ENCODE results near the gene HSD17B3.

HSD17B3 gene

DNA sequence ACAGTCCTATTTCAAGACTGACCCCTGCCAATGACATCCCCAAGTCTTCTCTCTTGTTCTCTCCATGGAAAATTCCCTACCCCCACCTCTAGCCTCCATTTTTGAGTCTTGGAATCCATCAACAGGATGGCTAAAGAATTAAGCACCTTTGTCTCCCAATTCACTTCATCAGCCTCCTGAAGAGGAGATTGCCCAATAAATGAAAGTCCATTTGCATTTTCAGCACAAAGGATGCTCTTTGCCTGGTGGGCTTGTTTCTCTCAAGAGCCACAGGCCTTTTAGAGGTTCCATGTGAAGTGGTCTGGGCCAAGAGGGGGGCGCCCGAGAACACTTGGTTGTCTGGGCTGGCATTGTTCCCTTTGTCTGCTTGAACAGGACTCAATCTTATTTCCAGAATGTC, 12.6 kb downstream of the HSD17B3 start:
- TF ChIP-seq, protein P1, sequence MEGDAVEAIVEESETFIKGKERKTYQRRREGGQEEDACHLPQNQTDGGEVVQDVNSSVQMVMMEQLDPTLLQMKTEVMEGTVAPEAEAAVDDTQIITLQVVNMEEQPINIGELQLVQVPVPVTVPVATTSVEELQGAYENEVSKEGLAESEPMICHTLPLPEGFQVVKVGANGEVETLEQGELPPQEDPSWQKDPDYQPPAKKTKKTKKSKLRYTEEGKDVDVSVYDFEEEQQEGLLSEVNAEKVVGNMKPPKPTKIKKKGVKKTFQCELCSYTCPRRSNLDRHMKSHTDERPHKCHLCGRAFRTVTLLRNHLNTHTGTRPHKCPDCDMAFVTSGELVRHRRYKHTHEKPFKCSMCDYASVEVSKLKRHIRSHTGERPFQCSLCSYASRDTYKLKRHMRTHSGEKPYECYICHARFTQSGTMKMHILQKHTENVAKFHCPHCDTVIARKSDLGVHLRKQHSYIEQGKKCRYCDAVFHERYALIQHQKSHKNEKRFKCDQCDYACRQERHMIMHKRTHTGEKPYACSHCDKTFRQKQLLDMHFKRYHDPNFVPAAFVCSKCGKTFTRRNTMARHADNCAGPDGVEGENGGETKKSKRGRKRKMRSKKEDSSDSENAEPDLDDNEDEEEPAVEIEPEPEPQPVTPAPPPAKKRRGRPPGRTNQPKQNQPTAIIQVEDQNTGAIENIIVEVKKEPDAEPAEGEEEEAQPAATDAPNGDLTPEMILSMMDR (IDR thresholded peaks at IDR 0.05; ENCODE audit: control insufficient read depth, insufficient read depth, low read depth, low read length, missing control alignments) = no peak
- no peak overlapping the region for H3K4me3 ChIP-seq (ENCODE audit: control insufficient read depth, low read depth, low read length)
- DNase-seq (ENCODE audit: low read depth) = no peak

DNA sequence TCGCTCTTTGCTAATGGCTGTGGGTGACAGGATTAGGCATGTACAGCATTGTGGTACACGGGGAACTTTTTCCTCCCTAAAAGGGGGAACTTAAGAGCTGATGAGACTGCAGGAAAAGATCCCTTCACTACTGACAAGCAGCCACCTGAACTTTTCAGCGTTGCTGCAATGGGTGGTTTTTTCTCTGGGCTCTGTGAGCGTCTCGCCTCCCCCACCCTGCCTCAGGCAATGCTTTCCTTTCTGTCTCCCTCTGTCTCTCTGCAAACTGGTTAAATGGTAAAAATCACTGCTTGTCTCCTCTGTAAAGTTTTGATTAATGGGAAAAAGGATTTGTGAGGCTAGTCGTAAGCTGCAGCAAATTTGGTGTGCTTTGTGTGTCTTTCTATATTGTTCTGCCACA, 20.3 kb downstream of the HSD17B3 start:
- TF ChIP-seq, protein P1 (IDR thresholded peaks at IDR 0.05; ENCODE audit: control insufficient read depth, insufficient read depth, low read depth, low read length, missing control alignments) = no peak
- DNase-seq (ENCODE audit: low read depth) = no peak
- H3K4me3 ChIP-seq (ENCODE audit: control insufficient read depth, low read depth, low read length) = no peak overlapping the region

DNA sequence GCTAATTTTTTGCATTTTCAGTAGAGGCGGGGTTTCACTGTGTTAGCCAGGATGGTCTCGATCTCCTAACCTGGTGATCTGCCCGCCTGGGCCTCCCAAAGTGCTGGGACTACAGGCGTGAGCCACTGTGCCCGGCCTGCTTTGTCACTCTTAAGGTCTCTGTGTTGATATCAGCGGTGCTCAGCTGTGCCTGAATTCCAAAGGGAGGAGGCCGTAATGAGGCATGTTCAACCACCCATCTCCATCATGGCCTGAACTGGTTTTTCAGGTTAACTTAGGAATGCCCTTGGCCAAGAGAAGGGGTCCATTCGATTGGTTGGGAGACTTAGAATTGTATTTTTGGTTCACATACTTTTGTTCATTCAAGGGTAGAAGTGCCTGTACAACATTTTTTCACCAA, 22.0 kb downstream of the HSD17B3 start:
- TF ChIP-seq, protein P1 (IDR thresholded peaks at IDR 0.05; ENCODE audit: control insufficient read depth, insufficient read depth, low read depth, low read length, missing control alignments) = no peak
- no peak overlapping the region for H3K4me3 ChIP-seq (ENCODE audit: control insufficient read depth, low read depth, low read length)
- DNase-seq (ENCODE audit: low read depth) = no peak

DNA sequence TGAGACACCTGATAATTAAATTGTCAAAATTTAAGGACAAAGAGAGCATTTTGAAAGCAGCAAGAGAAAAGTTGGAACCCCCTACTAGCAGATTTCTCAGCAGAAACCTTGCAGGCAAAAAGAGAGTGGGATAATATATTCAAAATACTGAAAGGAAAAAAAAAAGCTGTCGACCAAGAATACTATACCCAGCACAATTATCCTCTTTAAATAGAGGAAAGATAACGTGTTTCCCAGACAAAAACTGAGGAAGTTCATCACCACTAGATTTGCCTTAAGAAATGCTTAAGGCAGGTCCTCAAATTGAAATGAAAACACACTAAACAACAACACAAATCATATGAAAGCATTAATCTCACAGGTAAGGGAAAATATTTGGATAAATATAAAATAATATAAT, 27.0 kb downstream of the HSD17B3 start:
- H3K4me3 ChIP-seq (ENCODE audit: control insufficient read depth, low read depth, low read length) = no peak overlapping the region
- DNase-seq (ENCODE audit: low read depth) = no peak
- TF ChIP-seq, protein P1 (IDR thresholded peaks at IDR 0.05; ENCODE audit: control insufficient read depth, insufficient read depth, low read depth, low read length, missing control alignments) = no peak

DNA sequence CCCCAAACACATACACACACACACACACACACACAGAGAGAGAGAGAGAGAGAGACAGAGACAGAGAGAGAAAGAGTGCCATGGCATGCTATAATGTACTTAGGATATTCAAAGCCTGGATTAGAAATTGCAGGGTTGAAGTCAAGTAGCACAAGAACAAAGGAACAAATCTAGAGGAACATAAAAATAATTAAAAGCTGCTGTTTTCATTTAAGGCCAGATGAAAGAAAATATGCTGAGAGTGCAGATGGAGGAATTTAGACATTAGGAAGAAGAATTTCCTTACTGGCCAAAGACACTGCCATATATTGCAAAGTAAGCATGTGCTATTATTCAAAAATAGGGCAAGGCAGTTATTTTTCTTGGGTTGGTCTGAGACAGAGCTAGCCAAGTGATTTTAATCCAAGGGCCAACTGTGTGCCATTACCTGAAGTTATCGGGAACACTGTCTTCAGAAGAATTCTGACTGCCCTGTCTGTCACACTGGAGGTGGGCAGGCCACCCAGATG, 31.7 kb downstream of the HSD17B3 start:
- TF ChIP-seq, protein P1 (IDR thresholded peaks at IDR 0.05; ENCODE audit: control insufficient read depth, insufficient read depth, low read depth, low read length, missing control alignments) = no peak
- no peak overlapping the region for H3K4me3 ChIP-seq (ENCODE audit: control insufficient read depth, low read depth, low read length)
- no peak for DNase-seq (ENCODE audit: low read depth)

DNA sequence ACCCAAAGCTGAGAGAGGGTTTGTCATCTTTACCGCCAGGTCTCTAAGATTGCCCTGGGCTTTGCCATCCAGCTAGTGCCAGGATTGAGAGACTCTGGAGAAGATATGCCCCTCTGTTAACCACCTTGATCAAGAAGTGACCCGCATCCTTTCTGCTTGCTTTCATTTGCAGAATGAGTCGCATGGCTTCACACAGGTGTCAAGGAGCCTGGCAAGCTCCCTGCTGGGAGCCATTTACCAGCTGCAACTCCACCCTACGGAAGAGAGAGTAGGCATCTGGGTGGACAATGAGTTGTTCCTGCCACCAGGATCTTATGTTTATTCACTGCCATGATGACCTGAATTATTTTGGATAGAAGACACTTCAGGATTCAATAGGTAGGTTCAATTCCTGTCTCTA, 43.0 kb downstream of the HSD17B3 start:
- no peak for DNase-seq (ENCODE audit: low read depth)
- H3K4me3 ChIP-seq (ENCODE audit: control insufficient read depth, low read depth, low read length) = no peak overlapping the region
- TF ChIP-seq, protein P1 (IDR thresholded peaks at IDR 0.05; ENCODE audit: control insufficient read depth, insufficient read depth, low read depth, low read length, missing control alignments) = no peak

DNA sequence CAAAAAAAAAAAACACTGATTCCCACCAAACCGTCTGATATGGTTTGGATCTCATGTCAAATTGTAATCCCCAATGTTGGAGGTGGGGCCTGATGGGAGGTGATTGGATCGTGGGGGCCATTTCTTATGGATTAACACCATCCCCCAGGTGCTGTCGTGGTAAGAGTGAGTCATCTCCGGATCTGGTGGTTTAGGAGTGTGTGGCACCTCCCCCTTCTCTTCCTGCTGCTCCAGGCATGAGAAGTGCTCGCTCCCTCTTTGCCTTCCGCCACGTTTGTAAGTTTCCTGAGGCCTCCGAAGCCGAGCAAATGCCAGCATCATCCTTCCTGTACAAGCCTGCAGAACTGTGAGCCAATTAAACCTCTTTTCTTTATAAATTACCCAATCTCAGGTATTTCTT, 45.2 kb downstream of the HSD17B3 start:
- TF ChIP-seq, protein P1 (IDR thresholded peaks at IDR 0.05; ENCODE audit: control insufficient read depth, insufficient read depth, low read depth, low read length, missing control alignments) = no peak
- no peak overlapping the region for H3K4me3 ChIP-seq (ENCODE audit: control insufficient read depth, low read depth, low read length)
- no peak for DNase-seq (ENCODE audit: low read depth)
